Measurements from ENCODE around the gene ECHDC1. TPM values are rescaled to one million over a fixed set of nuclear protein-coding genes. Genes with fewer than 3 reads are reported as not detected.
A peak's percentile ranks its signal among the peaks of the same experiment; 100 is the strongest.

The ECHDC1 gene
- total RNA-seq, 1 donor from 2014 or later = 109 TPM

DNA sequence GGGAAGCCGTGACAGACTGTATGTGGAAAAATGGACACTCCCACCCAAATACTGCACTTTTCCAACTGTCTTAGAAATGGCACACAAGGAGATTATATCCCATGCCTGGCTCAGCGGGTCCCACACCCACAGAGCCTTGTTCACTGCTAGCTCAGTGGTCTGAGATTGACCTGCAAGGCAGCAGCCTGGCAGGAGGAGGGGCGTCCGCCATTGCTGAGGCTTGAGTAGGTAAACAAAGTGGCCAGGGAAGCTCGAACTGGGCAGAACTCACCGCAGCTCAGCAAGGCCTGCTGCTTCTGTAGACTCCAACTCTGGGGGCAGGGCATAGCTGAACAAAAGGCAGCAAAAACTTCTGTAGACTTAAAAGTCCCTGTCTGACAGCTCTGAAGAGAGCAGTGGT is 88.1 kb downstream of the ECHDC1 start:
- Histone ChIP-seq H3K27ac (no peak overlapping the region), H3K4me1 (no peaks in the 10 kb centered on the region), H3K4me3 (no peak overlapping the region), H3K9me3 (no peaks in the 10 kb centered on the region), H3K36me3 (no peaks in the 10 kb centered on the region), H3K27me3 (ENCODE audit: low read depth) (no peaks in the 10 kb centered on the region)
- TF ChIP-seq, protein P1, sequence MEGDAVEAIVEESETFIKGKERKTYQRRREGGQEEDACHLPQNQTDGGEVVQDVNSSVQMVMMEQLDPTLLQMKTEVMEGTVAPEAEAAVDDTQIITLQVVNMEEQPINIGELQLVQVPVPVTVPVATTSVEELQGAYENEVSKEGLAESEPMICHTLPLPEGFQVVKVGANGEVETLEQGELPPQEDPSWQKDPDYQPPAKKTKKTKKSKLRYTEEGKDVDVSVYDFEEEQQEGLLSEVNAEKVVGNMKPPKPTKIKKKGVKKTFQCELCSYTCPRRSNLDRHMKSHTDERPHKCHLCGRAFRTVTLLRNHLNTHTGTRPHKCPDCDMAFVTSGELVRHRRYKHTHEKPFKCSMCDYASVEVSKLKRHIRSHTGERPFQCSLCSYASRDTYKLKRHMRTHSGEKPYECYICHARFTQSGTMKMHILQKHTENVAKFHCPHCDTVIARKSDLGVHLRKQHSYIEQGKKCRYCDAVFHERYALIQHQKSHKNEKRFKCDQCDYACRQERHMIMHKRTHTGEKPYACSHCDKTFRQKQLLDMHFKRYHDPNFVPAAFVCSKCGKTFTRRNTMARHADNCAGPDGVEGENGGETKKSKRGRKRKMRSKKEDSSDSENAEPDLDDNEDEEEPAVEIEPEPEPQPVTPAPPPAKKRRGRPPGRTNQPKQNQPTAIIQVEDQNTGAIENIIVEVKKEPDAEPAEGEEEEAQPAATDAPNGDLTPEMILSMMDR (IDR thresholded peaks at IDR 0.05) = no peak
- ATAC-seq (no peak), DNase-seq (peak; percentile 42)
- intact Hi-C loops (cut with DNase I) = no loop called here

DNA sequence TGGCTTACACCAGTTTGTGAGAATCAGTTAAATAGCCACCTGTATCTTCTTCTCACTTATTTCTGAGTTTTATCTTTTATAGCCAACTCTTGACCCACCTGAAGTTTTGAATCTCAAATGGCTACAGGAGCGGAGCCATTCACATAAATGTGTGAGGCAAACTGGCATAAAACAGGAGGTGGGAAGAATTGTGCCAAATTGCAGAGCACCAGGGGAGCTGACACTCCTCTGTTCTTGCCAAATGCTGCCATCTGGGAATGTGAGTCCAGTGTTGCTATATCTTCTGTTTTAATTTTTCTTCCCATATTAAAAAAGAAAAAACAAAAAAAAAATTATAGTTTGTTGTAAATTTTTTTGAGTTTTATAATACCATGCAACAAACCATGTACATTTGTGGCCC is 93.8 kb downstream of the ECHDC1 start:
- TF ChIP-seq, protein P1 (IDR thresholded peaks at IDR 0.05) = no peak
- intact Hi-C loops (cut with DNase I) = no loop called here

DNA sequence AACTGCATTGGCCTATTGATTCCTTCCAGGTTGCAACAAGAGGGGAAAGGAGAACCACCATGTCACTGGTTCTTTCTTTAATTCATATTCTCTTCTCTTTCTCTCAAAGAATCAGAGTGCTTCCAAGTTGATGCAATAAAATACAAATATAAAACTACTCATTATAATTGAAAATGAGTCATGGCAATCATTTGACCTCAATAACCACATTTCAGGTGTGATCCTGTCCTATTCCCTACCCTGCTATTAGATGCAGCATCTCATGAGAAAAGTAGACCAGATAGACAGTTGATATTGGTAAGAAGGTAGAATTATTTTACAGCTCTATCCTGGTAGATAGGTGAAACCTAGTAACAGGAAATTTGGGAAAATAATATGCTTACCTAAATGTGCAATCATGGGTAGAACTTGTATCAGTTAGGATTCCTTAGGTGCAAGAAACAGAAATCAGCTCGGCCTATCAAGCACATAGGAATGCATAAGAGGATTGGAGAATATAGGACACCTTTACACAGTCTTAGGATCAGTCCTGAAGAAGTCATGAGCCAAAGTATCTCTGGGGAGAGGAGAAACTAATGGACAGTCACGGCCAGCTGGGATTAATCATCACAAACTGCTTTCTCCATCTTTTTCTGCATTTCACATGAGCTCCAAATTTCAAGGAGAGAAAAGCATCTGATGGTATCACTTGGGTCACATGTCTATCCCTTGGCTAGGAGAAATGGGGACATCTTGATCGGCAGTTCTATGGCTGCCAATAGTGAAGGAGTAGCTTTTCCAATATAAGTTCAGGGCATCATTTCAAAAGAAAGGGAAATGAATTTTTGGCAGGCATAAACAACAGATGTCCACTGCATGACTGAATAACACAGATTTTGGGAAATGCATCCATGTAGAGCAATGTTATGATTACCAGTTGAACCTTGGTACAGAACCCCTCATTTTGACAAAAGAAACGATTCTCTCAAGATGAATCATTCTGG is 96.0 kb downstream of the ECHDC1 start:
- no peak for ATAC-seq
- TF ChIP-seq, protein P1 (IDR thresholded peaks at IDR 0.05) = no peak
- Histone ChIP-seq H3K9me3 (no peaks in the 10 kb centered on the region), H3K4me3 (no peak overlapping the region), H3K4me1 (no peaks in the 10 kb centered on the region), H3K36me3 (no peaks in the 10 kb centered on the region), H3K27me3 (ENCODE audit: low read depth) (no peaks in the 10 kb centered on the region), H3K27ac (no peak overlapping the region)
- DNase-seq = no peak
- intact Hi-C loops (cut with DNase I) = no loop called here

More for the DNA sequence above, 93.8 kb downstream of the ECHDC1 start:
- Histone ChIP-seq H3K4me1 (no peaks in the 10 kb centered on the region), H3K4me3 (no peak overlapping the region), H3K36me3 (no peaks in the 10 kb centered on the region), H3K9me3 (no peaks in the 10 kb centered on the region), H3K27ac (no peak overlapping the region), H3K27me3 (ENCODE audit: low read depth) (no peaks in the 10 kb centered on the region)
- ATAC-seq = no peak
- no peak for DNase-seq

DNA sequence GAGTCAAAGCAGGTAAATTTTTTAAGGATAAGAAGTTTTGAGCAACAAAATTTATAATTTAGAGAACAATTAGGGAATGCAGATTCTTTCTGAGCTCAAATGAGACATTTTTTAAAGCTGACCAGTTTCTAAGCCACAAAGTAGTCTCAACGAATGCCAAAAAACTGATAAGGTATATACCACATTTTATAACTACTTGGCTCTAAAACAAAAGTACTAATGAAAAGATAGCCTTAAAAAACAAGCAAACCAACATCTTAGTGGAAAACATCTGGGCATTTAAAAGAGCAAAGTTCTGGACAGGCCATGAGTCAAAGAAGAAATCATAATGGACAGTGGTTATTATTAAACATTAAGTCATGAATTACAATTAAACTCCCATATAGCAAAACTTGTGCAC is 99.9 kb downstream of the ECHDC1 start:
- Histone ChIP-seq H3K4me1 (no peaks in the 10 kb centered on the region), H3K36me3 (no peaks in the 10 kb centered on the region), H3K27ac (no peak overlapping the region), H3K27me3 (ENCODE audit: low read depth) (no peaks in the 10 kb centered on the region), H3K9me3 (no peaks in the 10 kb centered on the region), H3K4me3 (no peak overlapping the region)
- TF ChIP-seq, protein P1 (IDR thresholded peaks at IDR 0.05) = no peak
- DNase-seq = no peak
- no peak for ATAC-seq
- intact Hi-C loops (cut with DNase I) = no loop called here

Other genes with a start within 250 kb of the ECHDC1 start
- gene RSPO3, start 224.9 kb downstream of the ECHDC1 start, total RNA-seq = 8.0 TPM
- 61.7 TPM for gene RNF146, start 76.7 kb downstream of the ECHDC1 start, total RNA-seq
- gene KIAA0408, start 115.8 kb upstream of the ECHDC1 start, total RNA-seq = 55.1 TPM
- gene C6orf58, start 233.6 kb upstream of the ECHDC1 start, total RNA-seq = not detected

Data from lower lobe of right lung (tissue), 2 donors.